DMS114 treated with DMSO at 0.1 percent for 48 hours (cell line): ENCODE measurements around the gene LAMC1.

Source experiments
- DNase-seq: peaks from one replicate; lab custom pipeline; 2025; ENCODE audit not compliant: unreplicated experiment; lab: John Stamatoyannopoulos, UW

LAMC1 gene

DNA sequence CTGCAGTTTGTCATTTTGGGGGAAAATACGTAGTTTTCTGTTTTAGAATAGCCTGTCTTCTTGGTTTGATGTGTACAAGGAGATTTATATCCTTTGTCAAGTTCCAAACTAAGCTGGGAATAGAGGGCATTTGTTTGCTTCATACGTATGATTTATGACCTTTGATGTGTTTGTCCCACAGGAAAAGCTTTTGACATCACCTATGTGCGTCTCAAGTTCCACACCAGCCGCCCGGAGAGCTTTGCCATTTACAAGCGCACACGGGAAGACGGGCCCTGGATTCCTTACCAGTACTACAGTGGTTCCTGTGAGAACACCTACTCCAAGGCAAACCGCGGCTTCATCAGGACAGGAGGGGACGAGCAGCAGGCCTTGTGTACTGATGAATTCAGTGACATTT is 79.9 kb downstream of the LAMC1 start:
- DNase-seq: no peak

DNA sequence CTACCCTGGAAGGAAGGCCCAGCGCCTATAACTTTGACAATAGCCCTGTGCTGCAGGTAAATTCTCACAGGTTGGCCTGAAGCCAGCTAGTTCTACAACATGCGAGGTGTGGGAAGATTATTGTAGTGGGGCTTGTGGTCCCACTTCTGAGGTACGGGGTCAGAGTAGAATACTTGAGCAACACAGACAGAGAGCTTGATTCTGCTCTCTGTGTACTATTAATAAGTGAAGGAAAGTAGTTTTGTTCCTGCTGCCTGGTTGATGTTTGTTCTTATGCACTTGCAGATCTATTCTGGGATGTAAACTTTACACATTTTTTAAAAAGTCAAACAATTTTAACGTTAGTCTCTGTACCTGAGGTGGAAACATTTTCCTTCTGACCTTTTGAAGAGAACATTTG is 80.4 kb downstream of the LAMC1 start:
- no peak for DNase-seq

DNA sequence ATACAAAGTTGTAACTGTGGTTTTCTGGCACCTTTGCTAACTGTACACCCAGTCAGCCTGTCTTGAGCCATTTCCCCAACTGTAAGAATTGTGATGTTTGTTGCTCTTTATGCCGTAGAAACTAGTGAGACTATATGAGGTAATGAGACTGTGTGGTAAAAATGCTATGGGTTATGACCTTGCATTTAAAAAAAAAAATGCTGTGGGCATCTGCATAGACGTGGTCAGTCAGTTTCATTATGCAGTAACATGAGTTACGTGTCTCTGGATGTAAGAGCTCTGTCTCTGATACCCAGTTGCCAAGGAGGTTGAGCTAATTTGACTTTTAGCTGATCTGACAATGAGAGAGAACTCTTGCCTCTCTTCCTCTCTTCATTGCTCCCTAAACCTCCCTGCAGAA is 82.2 kb downstream of the LAMC1 start:
- DNase-seq: no peak

DNA sequence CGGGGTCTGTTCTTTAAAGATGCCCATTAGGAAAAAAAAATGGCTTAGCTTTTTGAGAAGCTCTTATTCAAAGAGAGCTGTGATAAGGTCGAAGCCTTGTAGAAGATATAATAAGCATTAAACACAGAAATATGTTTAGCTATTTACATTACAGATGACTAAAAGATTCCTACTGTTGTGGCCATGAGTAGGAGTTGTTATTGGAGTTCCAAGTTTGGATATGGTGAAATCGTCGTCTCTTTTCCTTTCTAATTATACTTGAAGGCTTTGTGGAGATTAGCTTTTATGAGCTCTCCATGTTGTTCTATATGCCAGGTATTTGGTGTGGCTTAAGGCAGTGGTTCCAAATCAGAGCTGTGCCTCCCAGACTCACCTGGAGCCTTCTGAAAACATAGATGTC is 82.9 kb downstream of the LAMC1 start:
- no peak for DNase-seq

DNA sequence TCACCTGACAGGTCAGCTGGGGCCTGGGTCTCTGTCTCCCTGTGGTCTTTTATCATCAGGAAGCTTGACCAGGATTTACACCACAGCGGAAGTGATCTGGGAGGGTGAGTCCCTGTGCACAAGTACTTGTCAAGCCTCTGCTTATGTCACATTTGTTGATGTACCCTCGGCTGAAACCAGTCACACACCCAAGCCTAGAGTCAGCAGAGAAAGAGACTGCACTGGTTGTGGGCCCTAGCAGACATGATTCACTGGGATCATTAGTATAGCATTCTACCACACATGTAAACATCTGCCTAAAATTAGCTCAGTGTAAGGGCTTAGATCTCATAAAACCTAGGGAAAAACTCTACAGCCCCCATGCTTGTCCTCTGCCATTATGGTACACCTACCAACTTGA is 83.5 kb downstream of the LAMC1 start:
- DNase-seq: no peak

DNA sequence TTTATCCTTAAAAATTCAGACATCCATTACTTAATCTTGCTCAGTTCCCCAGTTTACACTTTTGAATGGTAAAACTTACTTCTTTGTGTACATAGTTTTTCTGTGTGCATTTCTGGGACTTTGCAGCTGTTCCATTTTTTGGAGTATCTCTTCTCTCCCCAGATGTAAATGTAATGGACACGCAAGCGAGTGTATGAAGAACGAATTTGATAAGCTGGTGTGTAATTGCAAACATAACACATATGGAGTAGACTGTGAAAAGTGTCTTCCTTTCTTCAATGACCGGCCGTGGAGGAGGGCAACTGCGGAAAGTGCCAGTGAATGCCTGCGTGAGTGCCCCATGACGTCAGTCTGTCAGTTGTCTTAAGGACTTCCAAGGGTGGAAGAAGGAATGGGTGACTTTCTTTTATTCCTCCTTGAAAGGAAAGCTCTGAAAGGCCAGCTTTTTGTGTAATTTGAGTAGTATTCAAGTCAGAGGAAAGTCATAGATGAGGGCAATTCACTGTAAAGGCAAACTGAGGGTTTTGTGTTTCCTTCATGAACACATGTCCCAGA is 87.2 kb downstream of the LAMC1 start:
- no peak for DNase-seq

DNA sequence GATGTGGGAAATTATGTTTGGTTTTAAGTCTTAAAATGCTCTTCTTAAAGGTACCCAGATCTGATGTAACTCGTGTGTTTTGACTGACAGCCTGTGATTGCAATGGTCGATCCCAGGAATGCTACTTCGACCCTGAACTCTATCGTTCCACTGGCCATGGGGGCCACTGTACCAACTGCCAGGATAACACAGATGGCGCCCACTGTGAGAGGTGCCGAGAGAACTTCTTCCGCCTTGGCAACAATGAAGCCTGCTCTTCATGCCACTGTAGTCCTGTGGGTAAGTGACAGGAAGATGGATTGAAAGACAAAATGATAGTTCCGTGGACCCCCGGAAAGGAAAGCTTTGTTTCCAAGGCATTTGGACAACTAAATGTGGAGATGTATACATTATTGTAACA is 91.2 kb downstream of the LAMC1 start:
- no peak for DNase-seq

DNA sequence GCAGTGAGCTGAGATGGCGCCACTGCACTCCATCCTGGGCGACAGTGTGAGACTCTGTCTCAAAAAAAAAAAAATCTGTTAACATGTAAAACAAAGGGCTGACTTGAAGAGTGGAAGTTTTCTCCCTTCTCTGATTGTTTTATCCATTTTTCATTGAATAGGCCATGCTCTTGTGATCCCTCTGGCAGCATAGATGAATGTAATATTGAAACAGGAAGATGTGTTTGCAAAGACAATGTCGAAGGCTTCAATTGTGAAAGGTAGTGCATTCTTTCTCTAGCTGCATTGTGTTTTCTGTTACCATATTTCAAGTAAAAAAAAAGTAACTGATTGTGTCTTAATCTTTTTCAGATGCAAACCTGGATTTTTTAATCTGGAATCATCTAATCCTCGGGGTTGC is 93.2 kb downstream of the LAMC1 start:
- no peak for DNase-seq

DNA sequence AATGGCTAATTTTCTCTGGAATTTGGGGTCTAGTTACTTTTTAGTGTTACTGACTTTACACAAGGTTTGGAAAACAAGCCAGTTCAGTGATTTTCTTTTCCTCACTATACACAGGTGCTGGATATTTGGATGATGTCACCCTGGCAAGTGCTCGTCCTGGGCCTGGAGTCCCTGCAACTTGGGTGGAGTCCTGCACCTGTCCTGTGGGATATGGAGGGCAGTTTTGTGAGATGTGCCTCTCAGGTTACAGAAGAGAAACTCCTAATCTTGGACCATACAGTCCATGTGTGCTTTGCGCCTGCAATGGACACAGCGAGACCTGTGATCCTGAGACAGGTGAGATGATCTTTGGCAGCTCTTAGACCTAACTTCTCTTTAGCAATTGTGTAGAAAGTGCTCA is 98.4 kb downstream of the LAMC1 start:
- no peak for DNase-seq

DNA sequence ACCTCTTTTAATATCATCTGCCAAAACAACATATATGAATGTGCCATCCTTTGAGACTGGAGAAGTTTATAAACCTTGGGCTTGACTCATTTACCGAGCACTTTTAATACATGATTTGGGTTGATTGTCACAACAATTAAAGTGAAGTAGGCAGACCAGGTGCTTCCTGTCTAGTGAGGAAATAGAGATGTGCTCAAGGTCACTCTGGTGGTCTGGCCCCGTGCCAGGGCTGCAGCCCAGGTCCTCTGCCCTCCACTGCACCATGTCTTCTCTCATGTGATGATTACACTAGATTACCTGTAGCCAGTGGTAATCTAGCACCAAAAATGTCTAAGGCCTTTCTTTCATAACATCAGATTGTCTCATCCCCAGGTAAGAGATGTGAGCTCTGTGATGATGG is 101.0 kb downstream of the LAMC1 start:
- DNase-seq: no peak

DNA sequence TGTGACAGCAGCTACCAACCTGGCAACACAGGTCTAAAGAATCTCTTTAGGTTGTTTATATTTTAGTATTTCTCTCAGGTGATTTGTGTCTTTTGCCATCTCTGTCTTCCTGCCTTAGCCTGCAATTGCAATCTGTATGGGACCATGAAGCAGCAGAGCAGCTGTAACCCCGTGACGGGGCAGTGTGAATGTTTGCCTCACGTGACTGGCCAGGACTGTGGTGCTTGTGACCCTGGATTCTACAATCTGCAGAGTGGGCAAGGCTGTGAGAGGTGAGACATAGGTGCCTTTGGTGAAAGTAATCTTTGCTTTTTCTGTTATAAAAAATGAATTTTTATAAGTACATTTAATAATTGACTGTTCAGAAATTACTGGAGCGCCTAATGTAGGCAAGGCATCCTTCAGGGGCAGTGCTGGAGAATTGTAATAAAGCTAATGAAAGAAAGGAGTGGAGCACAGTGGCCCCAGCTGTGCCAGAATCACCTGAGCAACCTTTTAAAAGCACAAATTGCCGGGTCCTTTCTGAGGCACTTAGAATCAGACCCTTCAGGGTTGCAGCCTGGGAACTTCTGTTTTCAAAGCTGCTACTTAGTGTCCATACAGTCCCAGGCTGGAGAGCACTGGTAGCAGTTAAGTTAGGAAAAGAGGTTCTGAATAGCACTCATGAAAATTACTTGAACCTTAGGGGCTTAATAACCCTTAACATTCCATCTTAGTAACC is 102.2 kb downstream of the LAMC1 start:
- DNase-seq: no peak

DNA sequence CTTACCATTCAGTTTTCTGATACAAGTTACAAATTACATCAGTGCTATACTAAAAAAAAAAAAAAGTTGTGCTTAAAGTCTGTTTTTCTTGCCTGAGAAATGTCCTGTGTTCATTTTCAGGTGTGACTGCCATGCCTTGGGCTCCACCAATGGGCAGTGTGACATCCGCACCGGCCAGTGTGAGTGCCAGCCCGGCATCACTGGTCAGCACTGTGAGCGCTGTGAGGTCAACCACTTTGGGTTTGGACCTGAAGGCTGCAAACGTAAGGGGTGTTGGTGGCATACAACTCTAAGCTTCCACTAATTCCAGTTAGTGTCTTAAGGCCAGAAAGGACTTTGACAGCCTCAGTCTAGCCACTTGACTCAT is 102.8 kb downstream of the LAMC1 start:
- DNase-seq: no peak

DNA sequence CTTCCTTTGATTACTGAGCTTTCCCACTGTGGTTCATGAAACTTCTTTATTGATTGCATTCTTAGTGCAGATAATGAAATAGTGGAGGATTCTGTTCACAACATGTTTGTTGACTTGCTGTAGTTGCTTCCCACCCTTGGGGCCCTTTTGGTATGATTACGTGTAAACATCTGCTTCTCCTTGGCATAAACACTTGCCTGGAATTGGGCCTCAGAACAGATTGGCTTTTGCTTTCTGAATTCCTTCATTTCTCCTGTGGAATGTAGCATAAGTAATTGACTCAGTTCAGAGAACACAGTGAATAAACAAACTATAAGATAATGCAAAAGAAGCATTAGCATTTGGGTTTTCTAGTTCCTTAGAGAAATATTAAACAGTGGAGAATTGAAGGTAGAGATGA is 103.3 kb downstream of the LAMC1 start:
- DNase-seq: no peak

DNA sequence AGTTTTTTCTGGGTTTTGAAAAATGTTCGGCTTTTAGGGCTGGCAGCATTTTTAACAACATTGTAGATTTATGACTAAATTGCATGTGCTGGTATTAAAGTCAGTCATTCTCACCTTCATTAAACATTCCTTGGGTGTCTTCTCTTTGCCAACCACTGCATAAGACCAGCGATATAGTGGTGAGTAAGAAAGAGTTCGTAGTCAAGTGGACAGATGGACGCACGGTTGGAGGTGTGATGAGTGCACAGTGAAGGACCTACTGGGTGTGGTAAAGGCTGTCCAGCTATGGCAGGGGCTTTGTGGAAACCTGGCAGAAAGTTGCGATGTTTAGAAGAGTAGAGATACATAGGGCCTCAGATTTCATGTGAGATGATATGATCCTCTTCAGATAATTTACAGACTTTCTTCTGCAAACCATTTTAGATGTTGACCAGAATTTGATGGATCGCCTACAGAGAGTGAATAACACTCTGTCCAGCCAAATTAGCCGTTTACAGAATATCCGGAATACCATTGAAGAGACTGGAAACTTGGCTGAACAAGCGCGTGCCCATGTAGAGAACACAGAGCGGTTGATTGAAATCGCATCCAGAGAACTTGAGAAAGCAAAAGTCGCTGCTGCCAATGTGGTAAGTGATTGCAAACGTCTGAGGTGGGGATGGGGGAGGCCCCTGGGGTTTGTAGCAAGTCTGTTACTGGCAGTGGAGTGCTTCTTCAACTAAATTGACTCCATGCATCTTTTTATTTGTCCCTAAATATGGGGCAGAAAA is 106.9 kb downstream of the LAMC1 start:
- no peak for DNase-seq

DNA sequence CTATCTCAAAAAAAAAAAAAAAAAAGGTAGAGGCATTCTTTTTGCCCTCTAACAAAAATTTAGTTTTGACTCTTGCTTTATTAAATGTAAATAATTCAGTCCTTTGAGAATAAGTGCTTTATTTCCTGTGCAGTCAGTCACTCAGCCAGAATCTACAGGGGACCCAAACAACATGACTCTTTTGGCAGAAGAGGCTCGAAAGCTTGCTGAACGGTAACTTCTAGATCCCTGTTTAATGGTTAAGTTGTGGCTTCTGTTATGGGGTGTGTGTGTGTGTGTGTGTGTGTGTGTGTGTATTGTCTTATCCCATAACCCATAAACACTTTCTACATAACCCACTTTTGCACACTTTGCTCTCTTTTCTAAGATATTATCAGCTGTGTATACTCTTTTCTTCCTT is 107.9 kb downstream of the LAMC1 start:
- no peak for DNase-seq

DNA sequence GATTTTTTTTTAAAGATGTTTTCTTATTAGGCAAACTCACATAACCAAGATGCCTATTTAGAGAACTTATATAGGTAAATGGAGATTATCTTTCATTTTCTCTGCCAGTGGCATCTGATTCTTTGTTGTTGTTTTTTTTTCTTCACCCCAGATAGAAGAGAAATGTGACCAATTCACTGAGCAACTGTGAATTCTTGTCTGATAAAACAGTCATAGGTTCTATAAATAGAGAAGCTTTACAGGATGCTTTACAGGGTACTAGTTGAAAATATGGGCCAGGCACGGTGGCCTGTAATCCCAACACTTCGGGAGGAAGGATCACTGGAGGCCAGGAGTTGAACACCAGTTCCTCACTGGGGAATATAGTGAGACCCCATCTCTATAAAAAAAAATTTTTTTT is 112.1 kb downstream of the LAMC1 start:
- DNase-seq: no peak

DNA sequence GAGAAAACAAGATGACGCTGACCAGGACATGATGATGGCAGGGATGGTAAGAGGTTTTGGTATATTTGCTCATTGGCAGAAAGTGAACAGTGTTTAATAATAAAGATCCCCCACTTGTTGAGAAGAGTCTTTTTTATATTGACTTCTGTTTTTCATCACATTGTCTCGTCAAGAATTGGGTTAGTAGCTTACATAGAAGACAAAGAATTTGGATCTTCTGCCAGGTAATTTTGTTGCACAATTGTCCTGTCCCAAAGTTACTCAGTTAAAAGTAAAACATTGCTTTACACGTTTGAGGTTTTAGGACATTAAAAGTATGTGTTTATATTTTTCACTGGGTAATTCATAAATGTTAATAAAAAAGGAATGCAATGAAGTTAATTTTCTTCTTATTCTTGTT is 114.6 kb downstream of the LAMC1 start:
- no peak for DNase-seq

DNA sequence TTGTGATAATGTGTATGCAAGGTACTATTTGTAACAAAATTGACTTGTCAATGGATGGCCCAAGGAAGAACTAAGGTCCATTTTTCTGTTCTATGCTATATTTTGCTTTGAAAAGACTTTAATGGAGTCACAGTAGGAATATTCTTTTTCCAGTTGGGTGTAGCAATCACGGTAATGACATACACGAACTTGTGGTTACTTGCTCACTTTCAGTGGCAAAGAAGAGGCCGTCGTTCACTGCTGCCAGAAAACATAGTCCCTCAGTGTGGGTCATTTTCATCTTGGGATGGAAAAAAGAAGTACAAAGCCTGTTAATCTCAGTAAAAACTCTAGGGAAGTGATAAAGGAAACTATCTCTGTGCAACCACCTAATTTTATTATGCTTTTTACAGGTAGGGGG is 115.1 kb downstream of the LAMC1 start:
- DNase-seq: no peak

DNA sequence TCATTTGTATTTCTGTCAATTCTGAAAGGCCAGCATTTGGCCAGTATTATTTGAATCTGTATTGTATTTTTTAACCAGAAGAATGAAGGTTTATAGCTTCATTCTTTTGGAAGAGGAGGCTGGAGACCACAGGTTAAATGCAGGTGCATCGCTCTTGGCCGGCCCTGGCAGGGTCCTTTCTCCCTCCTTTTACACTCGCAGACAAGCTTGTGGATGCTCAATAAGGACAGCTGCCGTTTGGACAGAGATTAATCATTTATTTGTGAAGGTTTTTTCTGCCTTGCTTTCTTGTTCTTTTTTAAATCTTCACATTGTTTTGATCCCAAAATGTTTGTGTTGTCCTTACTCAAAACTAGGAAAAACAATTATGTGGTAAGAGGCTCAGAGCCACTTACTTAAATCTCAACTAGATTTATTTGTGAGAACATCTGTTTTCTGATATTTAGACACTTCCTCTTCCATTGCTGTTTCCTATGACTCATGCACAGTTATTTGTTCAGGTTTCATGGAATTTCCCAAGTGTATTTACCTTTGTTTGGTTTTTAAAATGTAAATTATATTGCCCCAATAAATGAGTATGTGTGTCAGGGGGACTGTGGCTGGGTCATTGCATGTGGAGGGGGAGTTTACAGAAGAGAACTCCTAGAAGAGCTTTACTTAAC is 116.2 kb downstream of the LAMC1 start:
- no peak for DNase-seq

DNA sequence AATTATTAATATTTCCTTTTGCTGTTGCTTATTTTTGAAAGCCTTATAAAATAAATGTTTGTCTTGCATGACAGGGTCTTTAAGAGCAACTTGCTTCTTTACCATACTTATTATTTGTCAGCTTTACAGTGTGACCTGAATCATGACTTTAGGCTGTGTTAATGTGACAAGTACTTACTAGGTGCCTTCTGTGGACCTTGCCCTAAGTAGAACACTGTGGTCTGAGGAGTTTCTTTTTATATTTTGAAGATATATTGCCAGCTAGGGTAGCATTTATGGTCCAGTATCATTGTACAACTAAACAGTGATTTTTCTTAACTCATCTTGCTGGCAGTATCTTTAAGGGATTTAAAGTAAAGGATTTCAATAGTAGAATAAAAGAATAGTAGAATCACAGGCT is 117.4 kb downstream of the LAMC1 start:
- no peak for DNase-seq

DNA sequence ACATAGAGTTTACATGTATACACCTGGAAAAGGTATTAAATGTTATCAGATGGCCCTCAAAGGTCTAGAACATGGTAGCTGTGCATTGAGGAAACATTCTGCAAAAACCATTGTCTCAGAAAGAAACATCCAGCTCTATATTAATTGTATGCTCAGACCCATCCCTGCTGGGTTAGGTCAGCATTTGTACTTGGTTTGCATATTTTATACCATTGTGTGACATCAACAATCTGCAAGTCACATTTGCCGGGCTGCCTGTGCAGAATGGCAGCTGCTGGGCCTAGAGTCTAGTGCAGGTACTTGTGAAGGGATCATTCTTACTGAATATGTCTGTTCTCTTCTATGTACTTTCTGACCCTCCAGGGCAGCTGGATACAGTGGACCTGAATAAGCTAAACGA is 119.0 kb downstream of the LAMC1 start:
- no peak for DNase-seq
